GM23338 (cell line): Measurements from ENCODE around the gene FLNC. TPM values are rescaled to one million over a fixed set of nuclear protein-coding genes. Genes with fewer than 3 reads are reported as not detected.

Source experiments
- ATAC-seq: fragments of 200-7000 bp; cut with Tn5 transposase; 3 replicates; pipeline ENCODE4 v1.9.1; 2020
- DNase-seq: peaks from one replicate; pipeline ENCODE4 v3.0.0-alpha.2; 2015; ENCODE audit warnings: low spot score
- H2AFZ ChIP-seq: fragments of 200-600 bp; sonication (generic); 2 replicates; pipeline ENCODE4 v1.8.0; 2016; ENCODE audit warnings: antibody characterized with exemption, mild to moderate bottlenecking, moderate library complexity
- H3F3A ChIP-seq: fragments of 200-600 bp; sonication (generic); replicated peaks from 2 replicates; pipeline ENCODE4 v1.8.0; 2017; ENCODE audit warnings: antibody characterized with exemption, mixed run types, low read depth
- H3K27ac ChIP-seq: fragments of 200-600 bp; sonication (generic); 2 replicates; pipeline ENCODE4 v1.6.1; 2016; ENCODE audit warnings: low read depth
- H3K27me3 ChIP-seq: fragments of 200-600 bp; sonication (generic); 2 replicates; pipeline ENCODE4 v1.8.0; 2016; ENCODE audit warnings: mild to moderate bottlenecking, mixed run types, moderate library complexity; ENCODE audit not compliant: insufficient read depth
- H3K36me3 ChIP-seq: fragments of 200-600 bp; sonication (generic); 2 replicates; pipeline ENCODE4 v1.8.0; 2016; ENCODE audit warnings: mild to moderate bottlenecking; ENCODE audit not compliant: insufficient read depth
- H3K4me1 ChIP-seq: fragments of 200-600 bp; sonication (generic); 2 replicates; pipeline ENCODE4 v1.8.0; 2016; ENCODE audit warnings: mild to moderate bottlenecking, moderate library complexity; ENCODE audit not compliant: insufficient read depth
- H3K4me2 ChIP-seq: fragments of 200-600 bp; sonication (generic); 2 replicates; pipeline ENCODE4 v1.7.1; 2017; ENCODE audit warnings: mixed run types
- H3K4me3 ChIP-seq: fragments of 200-600 bp; sonication (generic); 2 replicates; pipeline ENCODE4 v1.6.1; 2016; ENCODE audit warnings: mixed run types
- H3K79me2 ChIP-seq: fragments of 200-600 bp; sonication (generic); replicated peaks from 2 replicates; pipeline ENCODE4 v1.8.0; 2017; ENCODE audit warnings: mild to moderate bottlenecking; ENCODE audit not compliant: insufficient read depth
- H3K9me2 ChIP-seq: fragments of 200-600 bp; sonication (generic); 2 replicates; pipeline ENCODE4 v1.8.0; 2017; ENCODE audit not compliant: insufficient read depth
- H4K20me1 ChIP-seq: fragments of 200-600 bp; sonication (generic); replicated peaks from 2 replicates; pipeline ENCODE4 v1.8.0; 2017; ENCODE audit warnings: mild to moderate bottlenecking; ENCODE audit not compliant: insufficient read depth
- H3K27ac Mint-ChIP-seq: 2 replicates; pipeline ENCODE4 v1.8.0; 2020; ENCODE audit warnings: inconsistent platforms, mild to moderate bottlenecking, moderate library complexity, mixed read lengths
- H3K27me3 Mint-ChIP-seq: 3 replicates; pipeline ENCODE4 v1.8.0; 2022; ENCODE audit warnings: low read depth, mild to moderate bottlenecking, moderate library complexity, mixed read lengths, inconsistent platforms; ENCODE audit not compliant: insufficient read depth, poor library complexity
- H3K36me3 Mint-ChIP-seq: 3 replicates; pipeline ENCODE4 v1.8.0; 2021; ENCODE audit warnings: low read depth, mild to moderate bottlenecking, inconsistent platforms, moderate library complexity, mixed read lengths
- H3K4me1 Mint-ChIP-seq: 3 replicates; pipeline ENCODE4 v1.8.0; 2020; ENCODE audit warnings: mild to moderate bottlenecking, inconsistent platforms, mixed read lengths
- H3K4me3 Mint-ChIP-seq: 3 replicates; pipeline ENCODE4 v1.8.0; 2021; ENCODE audit warnings: moderate library complexity, mild to moderate bottlenecking, inconsistent platforms, mixed read lengths
- H3K9me3 Mint-ChIP-seq: 3 replicates; pipeline ENCODE4 v1.8.0; 2020; ENCODE audit warnings: moderate library complexity, mild to moderate bottlenecking, inconsistent platforms, mixed read lengths
- CREB1 ChIP-seq: fragments of 250-450 bp; sonication (Bioruptor Pico); IDR thresholded peaks from 2 replicates; pipeline ENCODE4 v1.5.0; 2020; ENCODE audit warnings: low read depth, mild to moderate bottlenecking, moderate library complexity
- EZH2 ChIP-seq: fragments of 200-600 bp; sonication (generic); IDR thresholded peaks from one replicate; pipeline ENCODE4 v1.8.0; 2017; ENCODE audit warnings: antibody characterized with exemption, mild to moderate bottlenecking, low read depth; ENCODE audit not compliant: unreplicated experiment
- EZH2phosphoT487 ChIP-seq: fragments of 200-600 bp; sonication (generic); IDR thresholded peaks from one replicate; pipeline ENCODE4 v1.8.1; 2018; ENCODE audit warnings: antibody characterized with exemption; ENCODE audit not compliant: unreplicated experiment
- JUNB ChIP-seq: IDR thresholded peaks from one replicate; pipeline ENCODE4 v1.6.1; 2016; ENCODE audit warnings: antibody characterized with exemption; ENCODE audit not compliant: unreplicated experiment
- NANOG ChIP-seq: IDR thresholded peaks from 2 replicates; pipeline ENCODE4 v1.6.1; 2016; ENCODE audit warnings: antibody characterized with exemption, borderline replicate concordance
- polyA plus RNA-seq: library from polyadenylated mRNA; unstranded; fragments of >200 nt; fragmentation: Nextera tagmentation; extraction: Ambion mirVana; gene quantifications from 2 replicates; pipeline ENCODE4 v1.2.1, GENCODE V29; 2016
- total RNA-seq: library from RNA; depleted of rRNA; stranded (reverse); fragments of >200 nt; shearing (Covaris generic); gene quantifications from 2 replicates; pipeline ENCODE4 v1.2.3, GENCODE V29; 2014
- TF ChIP-seq, protein P1 (sequence below): fragments of 250-450 bp; sonication (Bioruptor Pico); IDR thresholded peaks from 2 replicates; pipeline ENCODE4 v1.5.0; 2020; ENCODE audit warnings: mild to moderate bottlenecking, moderate library complexity

FLNC gene
- total and polyA plus RNA-seq, 2 experiments from 2014 or later = 0.65 to 11.8 TPM

DNA sequence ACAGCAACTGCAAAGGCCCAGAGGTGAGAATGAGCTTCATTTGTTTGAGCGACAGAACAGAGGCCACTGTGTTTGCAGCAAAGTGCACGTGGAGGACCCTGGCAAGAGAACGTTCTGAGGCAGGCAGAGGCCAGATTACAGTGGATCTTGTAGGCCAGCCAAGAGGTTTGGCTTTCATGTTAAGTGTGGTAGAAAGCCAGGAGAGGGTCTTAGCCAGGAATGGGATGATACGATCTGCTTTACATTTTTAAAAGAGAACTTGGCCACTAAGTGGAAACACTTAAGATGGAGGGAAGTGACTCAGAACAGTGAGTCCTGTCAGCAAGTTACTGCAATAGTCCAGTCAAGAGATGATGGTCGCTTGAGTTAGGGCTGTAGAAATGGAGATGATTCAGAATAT is 33.9 kb upstream of the FLNC start (continued):
- TF ChIP-seq, protein P1, sequence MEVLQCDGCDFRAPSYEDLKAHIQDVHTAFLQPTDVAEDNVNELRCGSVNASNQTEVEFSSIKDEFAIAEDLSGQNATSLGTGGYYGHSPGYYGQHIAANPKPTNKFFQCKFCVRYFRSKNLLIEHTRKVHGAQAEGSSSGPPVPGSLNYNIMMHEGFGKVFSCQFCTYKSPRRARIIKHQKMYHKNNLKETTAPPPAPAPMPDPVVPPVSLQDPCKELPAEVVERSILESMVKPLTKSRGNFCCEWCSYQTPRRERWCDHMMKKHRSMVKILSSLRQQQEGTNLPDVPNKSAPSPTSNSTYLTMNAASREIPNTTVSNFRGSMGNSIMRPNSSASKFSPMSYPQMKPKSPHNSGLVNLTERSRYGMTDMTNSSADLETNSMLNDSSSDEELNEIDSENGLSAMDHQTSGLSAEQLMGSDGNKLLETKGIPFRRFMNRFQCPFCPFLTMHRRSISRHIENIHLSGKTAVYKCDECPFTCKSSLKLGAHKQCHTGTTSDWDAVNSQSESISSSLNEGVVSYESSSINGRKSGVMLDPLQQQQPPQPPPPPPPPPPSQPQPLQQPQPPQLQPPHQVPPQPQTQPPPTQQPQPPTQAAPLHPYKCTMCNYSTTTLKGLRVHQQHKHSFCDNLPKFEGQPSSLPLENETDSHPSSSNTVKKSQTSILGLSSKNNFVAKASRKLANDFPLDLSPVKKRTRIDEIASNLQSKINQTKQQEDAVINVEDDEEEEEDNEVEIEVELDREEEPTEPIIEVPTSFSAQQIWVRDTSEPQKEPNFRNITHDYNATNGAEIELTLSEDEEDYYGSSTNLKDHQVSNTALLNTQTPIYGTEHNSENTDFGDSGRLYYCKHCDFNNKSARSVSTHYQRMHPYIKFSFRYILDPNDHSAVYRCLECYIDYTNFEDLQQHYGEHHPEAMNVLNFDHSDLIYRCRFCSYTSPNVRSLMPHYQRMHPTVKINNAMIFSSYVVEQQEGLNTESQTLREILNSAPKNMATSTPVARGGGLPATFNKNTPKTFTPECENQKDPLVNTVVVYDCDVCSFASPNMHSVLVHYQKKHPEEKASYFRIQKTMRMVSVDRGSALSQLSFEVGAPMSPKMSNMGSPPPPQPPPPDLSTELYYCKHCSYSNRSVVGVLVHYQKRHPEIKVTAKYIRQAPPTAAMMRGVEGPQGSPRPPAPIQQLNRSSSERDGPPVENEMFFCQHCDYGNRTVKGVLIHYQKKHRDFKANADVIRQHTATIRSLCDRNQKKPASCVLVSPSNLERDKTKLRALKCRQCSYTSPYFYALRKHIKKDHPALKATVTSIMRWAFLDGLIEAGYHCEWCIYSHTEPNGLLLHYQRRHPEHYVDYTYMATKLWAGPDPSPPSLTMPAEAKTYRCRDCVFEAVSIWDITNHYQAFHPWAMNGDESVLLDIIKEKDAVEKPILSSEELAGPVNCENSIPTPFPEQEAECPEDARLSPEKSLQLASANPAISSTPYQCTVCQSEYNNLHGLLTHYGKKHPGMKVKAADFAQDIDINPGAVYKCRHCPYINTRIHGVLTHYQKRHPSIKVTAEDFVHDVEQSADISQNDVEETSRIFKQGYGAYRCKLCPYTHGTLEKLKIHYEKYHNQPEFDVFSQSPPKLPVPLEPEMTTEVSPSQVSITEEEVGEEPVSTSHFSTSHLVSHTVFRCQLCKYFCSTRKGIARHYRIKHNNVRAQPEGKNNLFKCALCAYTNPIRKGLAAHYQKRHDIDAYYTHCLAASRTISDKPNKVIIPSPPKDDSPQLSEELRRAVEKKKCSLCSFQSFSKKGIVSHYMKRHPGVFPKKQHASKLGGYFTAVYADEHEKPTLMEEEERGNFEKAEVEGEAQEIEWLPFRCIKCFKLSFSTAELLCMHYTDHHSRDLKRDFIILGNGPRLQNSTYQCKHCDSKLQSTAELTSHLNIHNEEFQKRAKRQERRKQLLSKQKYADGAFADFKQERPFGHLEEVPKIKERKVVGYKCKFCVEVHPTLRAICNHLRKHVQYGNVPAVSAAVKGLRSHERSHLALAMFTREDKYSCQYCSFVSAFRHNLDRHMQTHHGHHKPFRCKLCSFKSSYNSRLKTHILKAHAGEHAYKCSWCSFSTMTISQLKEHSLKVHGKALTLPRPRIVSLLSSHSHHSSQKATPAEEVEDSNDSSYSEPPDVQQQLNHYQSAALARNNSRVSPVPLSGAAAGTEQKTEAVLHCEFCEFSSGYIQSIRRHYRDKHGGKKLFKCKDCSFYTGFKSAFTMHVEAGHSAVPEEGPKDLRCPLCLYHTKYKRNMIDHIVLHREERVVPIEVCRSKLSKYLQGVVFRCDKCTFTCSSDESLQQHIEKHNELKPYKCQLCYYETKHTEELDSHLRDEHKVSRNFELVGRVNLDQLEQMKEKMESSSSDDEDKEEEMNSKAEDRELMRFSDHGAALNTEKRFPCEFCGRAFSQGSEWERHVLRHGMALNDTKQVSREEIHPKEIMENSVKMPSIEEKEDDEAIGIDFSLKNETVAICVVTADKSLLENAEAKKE (CRISPR knock-in tag) = no peak
- TF ChIP-seq NANOG = no peak
- no peak for TF ChIP-seq JUNB

DNA sequence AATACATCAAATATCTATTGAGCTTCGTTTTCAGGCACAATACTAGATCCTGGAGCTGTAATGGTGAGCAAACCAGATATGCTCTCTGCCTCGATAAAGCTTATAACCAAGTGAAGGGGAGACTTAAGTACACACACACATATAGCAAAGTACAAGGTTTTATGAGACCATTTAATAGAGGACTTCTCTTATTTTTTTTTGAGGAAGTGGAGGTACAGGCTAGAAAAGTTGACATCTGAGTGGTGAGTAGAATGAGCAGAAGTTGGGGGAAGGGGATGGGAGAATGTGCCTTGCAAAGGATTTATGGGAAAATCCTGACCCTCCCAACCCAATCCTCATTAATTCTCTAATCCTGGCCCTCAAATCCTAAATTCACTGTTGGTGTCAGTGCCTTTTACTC is 30.8 kb upstream of the FLNC start:
- ATAC-seq (no peak), DNase-seq (no peak)
- Histone ChIP-seq H3K4me3 (no peak overlapping the region), H4K20me1 (peaks cover 4% of the 10 kb centered on the region; the same call in 1 of the 2 replicates), H3K79me2 (no peaks in the 10 kb centered on the region), H3K4me1 (peaks cover 8% of the 10 kb centered on the region; the same call in 1 of the 2 replicates), H3F3A (peaks cover 6% of the 10 kb centered on the region; the same call in 1 of the 2 replicates), H3K9me2 (no peaks in the 10 kb centered on the region), H2AFZ (no peak overlapping the region), H3K4me2 (no peak overlapping the region), H3K36me3 (peaks cover 25% of the 10 kb centered on the region; the same call in 1 of the 2 replicates), H3K27ac (no peak overlapping the region), H3K27me3 (no peaks in the 10 kb centered on the region)
- peaks cover 24% of the 10 kb centered on the region for H3K4me1 Mint-ChIP-seq
- TF ChIP-seq, protein P1 (CRISPR knock-in tag) = no peak
- TF ChIP-seq NANOG = no peak
- TF ChIP-seq EZH2phosphoT487 = no peak
- no peak for TF ChIP-seq EZH2
- TF ChIP-seq CREB1 (CRISPR knock-in tag) = no peak
- H3K27ac Mint-ChIP-seq = no peak overlapping the region
- H3K27me3 Mint-ChIP-seq = no peaks in the 10 kb centered on the region
- no peak overlapping the region for H3K4me3 Mint-ChIP-seq
- H3K36me3 Mint-ChIP-seq = peaks cover 44% of the 10 kb centered on the region
- H3K9me3 Mint-ChIP-seq = no peaks in the 10 kb centered on the region
